NT2/D1 (cell line): ENCODE results near the gene GLCE.
"Not testable (repeated sequence)": the region's sequence is repeated elsewhere in the genome, so short reads cannot be mapped to it uniquely, and the experiment has no call there.

Source experiments
- DNase-seq: peaks from one replicate; pipeline ENCODE4 v3.0.0-alpha.2; 2011; ENCODE audit warnings: low read depth, low spot score
- H3K27me3 ChIP-seq: 2 replicates; pipeline ENCODE4 v1.6.0; 2011; ENCODE audit warnings: mild to moderate bottlenecking; ENCODE audit not compliant: insufficient read length, insufficient read depth
- H3K36me3 ChIP-seq: 2 replicates; pipeline ENCODE4 v1.6.1; 2011; ENCODE audit warnings: mild to moderate bottlenecking, low read length, mixed read lengths; ENCODE audit not compliant: insufficient read depth, insufficient read length
- H3K4me1 ChIP-seq: 2 replicates; pipeline ENCODE4 v1.5.1; 2011; ENCODE audit not compliant: insufficient read depth, insufficient read length
- H3K4me3 ChIP-seq: 2 replicates; pipeline ENCODE4 v1.5.1; 2011; ENCODE audit warnings: low read depth; ENCODE audit not compliant: insufficient read length
- H3K9ac ChIP-seq: 2 replicates; pipeline ENCODE4 v1.6.0; 2011; ENCODE audit warnings: low read depth; ENCODE audit not compliant: insufficient read length
- H3K9me3 ChIP-seq: 2 replicates; pipeline ENCODE4 v1.5.1; 2011; ENCODE audit warnings: mild to moderate bottlenecking, low read length; ENCODE audit not compliant: insufficient read depth
- SUZ12 ChIP-seq: IDR thresholded peaks from 2 replicates; pipeline ENCODE4 v1.6.1; 2011; ENCODE audit not compliant: insufficient read length, insufficient read depth; ENCODE audit errors: extremely low read depth
- YY1 ChIP-seq: IDR thresholded peaks from 2 replicates; pipeline ENCODE4 v1.6.1; 2011; ENCODE audit not compliant: insufficient read length, insufficient read depth
- ZNF274 ChIP-seq: IDR thresholded peaks from 2 replicates; pipeline ENCODE4 v1.6.1; 2011; ENCODE audit warnings: mild to moderate bottlenecking, low read depth, low read length

Gene GLCE

GRCh38 chr15:69296606-69297005, 136.2 kb downstream of the GLCE start:
- H3K4me1 ChIP-seq = peaks cover 10% of the 10 kb centered on the region
- no peaks in the 10 kb centered on the region for H3K9me3 ChIP-seq
- peaks cover 61% of the 10 kb centered on the region for H3K27me3 ChIP-seq
- TF ChIP-seq ZNF274 (no peak), SUZ12 (no peak), YY1 (no peak)
- no peak overlapping the region for H3K4me3 ChIP-seq
- no peak for DNase-seq
- H3K36me3 ChIP-seq = no peaks in the 10 kb centered on the region
- no peak overlapping the region for H3K9ac ChIP-seq

- Histone ChIP-seq H3K9me3 (no peaks in the 10 kb centered on the region), H3K9ac (peak overlapping the region; percentile 68), H3K27me3 (peaks cover 66% of the 10 kb centered on the region), H3K4me1 (peaks cover 10% of the 10 kb centered on the region), H3K36me3 (no peaks in the 10 kb centered on the region), H3K4me3 (peak overlapping the region; percentile 59)
- TF ChIP-seq SUZ12 (no peak), ZNF274 (no peak), YY1 (no peak)
- no peak for DNase-seq
Observed at GRCh38 chr15:69297642-69298353, 137.4 kb downstream of the GLCE start.

GRCh38 chr15:69298354-69298696, 137.9 kb downstream of the GLCE start:
- Histone ChIP-seq H3K9ac (peak overlapping the region; percentile 68), H3K4me3 (peak overlapping the region; percentile 59), H3K4me1 (peaks cover 10% of the 10 kb centered on the region), H3K9me3 (no peaks in the 10 kb centered on the region), H3K36me3 (no peaks in the 10 kb centered on the region), H3K27me3 (peaks cover 66% of the 10 kb centered on the region)
- no peak for DNase-seq
- TF ChIP-seq YY1 (no peak), SUZ12 (no peak), ZNF274 (no peak)

GRCh38 chr15:69298697-69299441, 138.4 kb downstream of the GLCE start, which contains the start of gene PAQR5:
TSS of gene PAQR5 (plus strand) at chr15:69298912. CDS start at chr15:69360081, 61,169 bp downstream.
- no peaks in the 10 kb centered on the region for H3K36me3 ChIP-seq
- H3K9ac ChIP-seq = peak within 1 kb of the TSS; percentile 68
- H3K9me3 ChIP-seq = no peaks in the 10 kb centered on the region
- H3K27me3 ChIP-seq = peaks cover 66% of the 10 kb centered on the region
- no peak for TF ChIP-seq SUZ12
- no peak for TF ChIP-seq YY1
- TF ChIP-seq ZNF274 = no peak
- H3K4me1 ChIP-seq = peaks cover 10% of the 10 kb centered on the region
- H3K4me3 ChIP-seq = peak within 1 kb of the TSS; percentile 59
- DNase-seq = no peak

- peak overlapping the region; percentile 58 for H3K9ac ChIP-seq
- DNase-seq = no peak
- peak overlapping the region; percentile 59 for H3K4me3 ChIP-seq
- H3K4me1 ChIP-seq = peaks cover 10% of the 10 kb centered on the region
- H3K9me3 ChIP-seq = no peaks in the 10 kb centered on the region
- peaks cover 65% of the 10 kb centered on the region for H3K27me3 ChIP-seq
- no peaks in the 10 kb centered on the region for H3K36me3 ChIP-seq
- TF ChIP-seq YY1 (no peak), SUZ12 (peak; percentile 34), ZNF274 (no peak)
Observed at GRCh38 chr15:69299451-69299886, 139.0 kb downstream of the GLCE start.

GRCh38 chr15:69299943-69300588, 139.6 kb downstream of the GLCE start:
- DNase-seq = no peak
- TF ChIP-seq SUZ12 (no peak), YY1 (no peak), ZNF274 (no peak)
- Histone ChIP-seq H3K36me3 (no peaks in the 10 kb centered on the region), H3K9me3 (no peaks in the 10 kb centered on the region), H3K4me3 (peak overlapping the region; percentile 59), H3K27me3 (peaks cover 59% of the 10 kb centered on the region), H3K9ac (no peak overlapping the region), H3K4me1 (peaks cover 10% of the 10 kb centered on the region)

GRCh38 chr15:69301101-69301500, 140.7 kb downstream of the GLCE start:
- Histone ChIP-seq H3K27me3 (peaks cover 54% of the 10 kb centered on the region), H3K4me1 (peaks cover 13% of the 10 kb centered on the region)
- not testable (repeated sequence) for DNase-seq, H3K4me3 ChIP-seq, H3K36me3 ChIP-seq, H3K9me3 ChIP-seq, H3K9ac ChIP-seq

GRCh38 chr15:69302087-69302486, 141.7 kb downstream of the GLCE start:
- Histone ChIP-seq H3K27me3 (peaks cover 44% of the 10 kb centered on the region), H3K4me1 (peaks cover 13% of the 10 kb centered on the region)
- H3K4me3 ChIP-seq, H3K9ac ChIP-seq, H3K9me3 ChIP-seq, DNase-seq, H3K36me3 ChIP-seq: not testable (repeated sequence)
